ENCODE data around the gene PRDM15. TPM values are rescaled to one million over a fixed set of nuclear protein-coding genes. Genes with fewer than 3 reads are reported as not detected.

The PRDM15 gene
- total and polyA plus RNA-seq, 2 experiments from 2014 or later, result 3.0 to 10.6 TPM

DNA sequence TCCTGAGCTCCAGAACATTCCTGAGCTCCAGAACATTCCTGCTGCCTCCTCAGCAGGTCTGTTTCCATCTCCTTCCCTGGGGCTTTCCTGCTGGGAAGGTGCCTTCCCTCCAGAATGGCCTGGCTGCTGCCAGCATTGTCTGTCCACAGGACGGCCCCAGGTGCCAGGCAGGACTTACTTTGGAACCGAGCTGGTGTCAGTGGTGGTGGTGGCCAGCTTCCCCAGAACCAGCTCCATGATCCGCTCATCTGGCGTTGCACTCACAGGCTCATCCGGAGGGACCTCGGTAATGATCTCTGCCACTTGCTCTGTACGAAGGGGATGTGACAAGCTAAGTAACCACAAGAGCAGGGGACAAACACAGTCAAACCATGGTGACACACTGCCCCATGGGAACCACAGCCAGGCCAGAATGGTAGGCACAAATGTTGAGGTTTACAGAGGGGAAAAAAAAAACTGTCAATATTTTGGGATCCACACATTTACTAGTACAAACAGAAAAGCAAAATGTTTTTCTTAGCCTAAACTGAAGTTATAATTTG, 41.3 kb downstream of the PRDM15 start (continued):
- no peak for TF ChIP-seq JUNB (IDR thresholded peaks at IDR 0.05; ENCODE audit: unreplicated experiment)
- TF ChIP-seq, protein P1, sequence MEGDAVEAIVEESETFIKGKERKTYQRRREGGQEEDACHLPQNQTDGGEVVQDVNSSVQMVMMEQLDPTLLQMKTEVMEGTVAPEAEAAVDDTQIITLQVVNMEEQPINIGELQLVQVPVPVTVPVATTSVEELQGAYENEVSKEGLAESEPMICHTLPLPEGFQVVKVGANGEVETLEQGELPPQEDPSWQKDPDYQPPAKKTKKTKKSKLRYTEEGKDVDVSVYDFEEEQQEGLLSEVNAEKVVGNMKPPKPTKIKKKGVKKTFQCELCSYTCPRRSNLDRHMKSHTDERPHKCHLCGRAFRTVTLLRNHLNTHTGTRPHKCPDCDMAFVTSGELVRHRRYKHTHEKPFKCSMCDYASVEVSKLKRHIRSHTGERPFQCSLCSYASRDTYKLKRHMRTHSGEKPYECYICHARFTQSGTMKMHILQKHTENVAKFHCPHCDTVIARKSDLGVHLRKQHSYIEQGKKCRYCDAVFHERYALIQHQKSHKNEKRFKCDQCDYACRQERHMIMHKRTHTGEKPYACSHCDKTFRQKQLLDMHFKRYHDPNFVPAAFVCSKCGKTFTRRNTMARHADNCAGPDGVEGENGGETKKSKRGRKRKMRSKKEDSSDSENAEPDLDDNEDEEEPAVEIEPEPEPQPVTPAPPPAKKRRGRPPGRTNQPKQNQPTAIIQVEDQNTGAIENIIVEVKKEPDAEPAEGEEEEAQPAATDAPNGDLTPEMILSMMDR (conservative IDR thresholded peaks at IDR 0.05; ENCODE audit: low read depth in 2 of 2), result no peak
- TF ChIP-seq ZNF331 (CRISPR knock-in tag; IDR thresholded peaks at IDR 0.05; ENCODE audit: low read depth), result no peak

DNA sequence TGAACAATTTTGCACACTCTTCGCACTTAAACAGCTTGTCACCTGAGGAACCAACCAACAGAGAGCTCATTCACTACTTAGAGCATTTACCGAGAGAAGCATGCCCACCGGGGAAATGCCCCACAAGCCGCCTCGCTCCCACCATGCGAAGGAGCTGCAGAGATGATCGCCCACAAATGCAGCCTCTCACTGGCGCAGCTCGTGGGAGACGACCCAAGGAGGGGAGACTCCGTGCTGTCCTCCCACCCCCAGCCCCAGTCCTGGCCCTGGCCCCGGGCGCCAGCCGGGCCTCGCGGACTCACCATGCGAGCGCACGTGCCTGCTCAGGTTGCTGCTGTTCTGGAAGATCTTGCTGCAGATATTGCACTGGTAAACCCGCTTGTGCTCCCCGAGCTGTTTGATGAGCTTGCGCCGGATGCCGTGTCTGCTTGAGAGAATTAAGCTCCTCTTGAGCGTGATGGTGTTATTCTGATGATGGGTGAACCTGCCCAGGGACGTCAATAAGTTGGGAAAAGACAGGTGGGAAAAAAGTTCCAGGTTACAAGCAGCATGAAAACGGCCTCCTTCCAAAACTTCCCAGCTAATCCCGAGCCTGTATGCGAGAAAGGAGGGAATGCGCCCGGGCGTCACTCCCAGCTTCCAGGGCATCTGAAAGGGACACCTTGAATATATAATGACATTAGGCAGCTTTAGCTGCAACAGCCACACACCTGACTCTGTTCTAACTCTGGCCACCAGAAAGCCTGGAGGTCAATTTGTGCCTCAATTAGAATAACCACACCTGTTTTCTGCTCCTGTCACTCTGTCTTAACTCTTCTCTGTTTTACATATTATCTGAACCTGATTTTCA, 42.8 kb downstream of the PRDM15 start:
- Histone ChIP-seq H3K36me3 (ENCODE audit: insufficient read depth) (peaks cover 3% of the 10 kb centered on the region), H3K27ac (ENCODE audit: low read depth) (0 out of 2 replicates have a peak overlapping the region, but pooled peaks have one; percentile 32), H3K79me2 (replicated peaks; ENCODE audit: insufficient read depth) (no peaks in the 10 kb centered on the region), H3K9me2 (ENCODE audit: insufficient read depth) (no peaks in the 10 kb centered on the region), H2AFZ (no peak overlapping the region), H3K4me3 (no peak overlapping the region), H4K20me1 (replicated peaks; ENCODE audit: insufficient read depth) (no peaks in the 10 kb centered on the region), H3F3A (replicated peaks; ENCODE audit: low read depth) (no peaks in the 10 kb centered on the region), H3K4me2 (peak overlapping the region; percentile 45; the same call in 1 of the 2 replicates), H3K4me1 (ENCODE audit: insufficient read depth) (peaks cover 15% of the 10 kb centered on the region), H3K27me3 (ENCODE audit: insufficient read depth) (no peaks in the 10 kb centered on the region)
- Mint-ChIP-seq H3K27me3 (ENCODE audit: insufficient read depth, low read depth, poor library complexity) (peaks cover 7% of the 10 kb centered on the region), H3K4me3 (peak overlapping the region; percentile 54; the same call in 2 of the 3 replicates), H3K27ac (peak overlapping the region; percentile 87), H3K9me3 (peaks cover 11% of the 10 kb centered on the region; the same call in 2 of the 3 replicates), H3K4me1 (peaks cover 26% of the 10 kb centered on the region), H3K36me3 (ENCODE audit: low read depth) (peaks cover 38% of the 10 kb centered on the region)
- DNase-seq (ENCODE audit: low spot score) (no peak), ATAC-seq (peak; percentile 13; the same call in 2 of the 3 replicates)
- TF ChIP-seq, protein P2, sequence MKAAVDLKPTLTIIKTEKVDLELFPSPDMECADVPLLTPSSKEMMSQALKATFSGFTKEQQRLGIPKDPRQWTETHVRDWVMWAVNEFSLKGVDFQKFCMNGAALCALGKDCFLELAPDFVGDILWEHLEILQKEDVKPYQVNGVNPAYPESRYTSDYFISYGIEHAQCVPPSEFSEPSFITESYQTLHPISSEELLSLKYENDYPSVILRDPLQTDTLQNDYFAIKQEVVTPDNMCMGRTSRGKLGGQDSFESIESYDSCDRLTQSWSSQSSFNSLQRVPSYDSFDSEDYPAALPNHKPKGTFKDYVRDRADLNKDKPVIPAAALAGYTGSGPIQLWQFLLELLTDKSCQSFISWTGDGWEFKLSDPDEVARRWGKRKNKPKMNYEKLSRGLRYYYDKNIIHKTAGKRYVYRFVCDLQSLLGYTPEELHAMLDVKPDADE (IDR thresholded peaks at IDR 0.05), result no peak
- no peak for TF ChIP-seq ZNF114 (CRISPR knock-in tag; IDR thresholded peaks at IDR 0.05)
- no peak for TF ChIP-seq STAT1 (IDR thresholded peaks at IDR 0.05; ENCODE audit: unreplicated experiment)
- no peak for TF ChIP-seq CREB1 (CRISPR knock-in tag; IDR thresholded peaks at IDR 0.05; ENCODE audit: low read depth)
- TF ChIP-seq JUNB (IDR thresholded peaks at IDR 0.05; ENCODE audit: unreplicated experiment), result no peak
- no peak for TF ChIP-seq NANOG (IDR thresholded peaks at IDR 0.05; ENCODE audit: borderline replicate concordance)
- no peak for TF ChIP-seq EZH2 (IDR thresholded peaks at IDR 0.05; ENCODE audit: low read depth, unreplicated experiment)
- TF ChIP-seq ZNF462 (CRISPR knock-in tag; IDR thresholded peaks at IDR 0.05), result no peak
- TF ChIP-seq EZH2phosphoT487 (IDR thresholded peaks at IDR 0.05; ENCODE audit: unreplicated experiment), result no peak

Data from GM23338 (cell line).